Osteoblast (primary cell): ENCODE data around the gene XXYLT1. TPM values are rescaled to one million over a fixed set of nuclear protein-coding genes. Genes with fewer than 3 reads are reported as not detected.

Source experiments
- DNase-seq: peaks from one replicate; pipeline ENCODE4 v3.0.0; 2011; ENCODE audit warnings: low spot score, mixed read lengths; ENCODE audit not compliant: insufficient read length; ENCODE audit errors: missing footprints
- H2AFZ ChIP-seq: 2 replicates; pipeline ENCODE4 v1.6.0; 2011; ENCODE audit warnings: mild to moderate bottlenecking, low read length
- H3K27ac ChIP-seq: 2 replicates; pipeline ENCODE4 v1.5.1; 2011; ENCODE audit warnings: mild to moderate bottlenecking, low read depth, low read length, moderate library complexity
- H3K27me3 ChIP-seq: 2 replicates; pipeline ENCODE4 v1.6.0; 2012; ENCODE audit warnings: mild to moderate bottlenecking, control low read depth, inconsistent platforms, low read length, moderate library complexity; ENCODE audit not compliant: insufficient read depth
- H3K36me3 ChIP-seq: 2 replicates; pipeline ENCODE4 v1.5.1; 2011; ENCODE audit warnings: mild to moderate bottlenecking, low read length, control low read depth, moderate library complexity; ENCODE audit not compliant: insufficient read depth
- H3K4me1 ChIP-seq: 2 replicates; pipeline ENCODE4 v1.5.1; 2011; ENCODE audit warnings: mild to moderate bottlenecking, low read length, control low read depth, moderate library complexity; ENCODE audit not compliant: insufficient read depth
- H3K4me2 ChIP-seq: 2 replicates; pipeline ENCODE4 v1.6.0; 2011; ENCODE audit warnings: mild to moderate bottlenecking, low read length; ENCODE audit not compliant: insufficient read depth
- H3K4me3 ChIP-seq: fragments of 200-600 bp; sonication (generic); 3 replicates; pipeline ENCODE4 v1.5.1; 2012; ENCODE audit warnings: mild to moderate bottlenecking, low read length, inconsistent platforms; ENCODE audit not compliant: insufficient read depth
- H3K79me2 ChIP-seq: 2 replicates; pipeline ENCODE4 v1.6.0; 2012; ENCODE audit warnings: mild to moderate bottlenecking, low read length, control low read depth, inconsistent platforms; ENCODE audit not compliant: insufficient read depth
- H3K9me3 ChIP-seq: 2 replicates; pipeline ENCODE4 v1.5.1; 2011; ENCODE audit warnings: low read depth, low read length, control low read depth
- H4K20me1 ChIP-seq: 2 replicates; pipeline ENCODE4 v1.6.0; 2012; ENCODE audit warnings: mild to moderate bottlenecking, low read length, control low read depth; ENCODE audit not compliant: insufficient read depth
- total RNA-seq: library from RNA; depleted of rRNA; stranded (reverse); fragments of >200 nt; gene quantifications from 2 replicates; pipeline ENCODE4 v1.2.3, GENCODE V29; 2012
- TF ChIP-seq, protein P1 (sequence below): IDR thresholded peaks from 2 replicates; pipeline ENCODE4 v1.5.1; 2011; ENCODE audit warnings: mild to moderate bottlenecking, low read depth, low read length, moderate library complexity; ENCODE audit errors: extremely low read depth

XXYLT1 gene
- total RNA-seq, 1 donor: 28.2 TPM

DNA sequence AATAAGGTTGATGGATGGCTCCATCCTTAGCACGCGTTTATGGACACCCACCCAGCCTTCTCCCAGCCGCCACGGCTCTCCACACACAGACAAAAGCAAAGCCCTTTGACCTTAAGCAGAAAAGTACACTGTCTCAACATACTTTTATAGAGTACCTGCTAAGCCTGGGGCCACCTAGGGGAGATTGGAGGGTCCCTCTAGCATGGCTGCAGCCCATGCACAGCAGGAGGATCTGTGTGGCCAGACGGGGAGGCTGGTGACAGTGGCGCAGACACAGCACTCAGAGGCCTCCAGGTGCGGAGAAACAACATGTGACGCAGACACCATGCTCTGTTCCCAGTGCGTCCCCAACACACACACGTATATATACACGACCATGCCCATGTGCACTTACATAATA lies 174.9 kb downstream of the XXYLT1 start:
- Histone ChIP-seq H3K4me3 (no peak overlapping the region), H3K9me3 (no peaks in the 10 kb centered on the region), H3K27ac (no peak overlapping the region), H2AFZ (no peak overlapping the region), H3K4me2 (no peak overlapping the region), H3K36me3 (no peaks in the 10 kb centered on the region), H4K20me1 (no peaks in the 10 kb centered on the region), H3K27me3 (no peaks in the 10 kb centered on the region), H3K79me2 (no peaks in the 10 kb centered on the region), H3K4me1 (peaks cover 7% of the 10 kb centered on the region)
- TF ChIP-seq, protein P1, sequence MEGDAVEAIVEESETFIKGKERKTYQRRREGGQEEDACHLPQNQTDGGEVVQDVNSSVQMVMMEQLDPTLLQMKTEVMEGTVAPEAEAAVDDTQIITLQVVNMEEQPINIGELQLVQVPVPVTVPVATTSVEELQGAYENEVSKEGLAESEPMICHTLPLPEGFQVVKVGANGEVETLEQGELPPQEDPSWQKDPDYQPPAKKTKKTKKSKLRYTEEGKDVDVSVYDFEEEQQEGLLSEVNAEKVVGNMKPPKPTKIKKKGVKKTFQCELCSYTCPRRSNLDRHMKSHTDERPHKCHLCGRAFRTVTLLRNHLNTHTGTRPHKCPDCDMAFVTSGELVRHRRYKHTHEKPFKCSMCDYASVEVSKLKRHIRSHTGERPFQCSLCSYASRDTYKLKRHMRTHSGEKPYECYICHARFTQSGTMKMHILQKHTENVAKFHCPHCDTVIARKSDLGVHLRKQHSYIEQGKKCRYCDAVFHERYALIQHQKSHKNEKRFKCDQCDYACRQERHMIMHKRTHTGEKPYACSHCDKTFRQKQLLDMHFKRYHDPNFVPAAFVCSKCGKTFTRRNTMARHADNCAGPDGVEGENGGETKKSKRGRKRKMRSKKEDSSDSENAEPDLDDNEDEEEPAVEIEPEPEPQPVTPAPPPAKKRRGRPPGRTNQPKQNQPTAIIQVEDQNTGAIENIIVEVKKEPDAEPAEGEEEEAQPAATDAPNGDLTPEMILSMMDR: no peak
- DNase-seq: no peak

DNA sequence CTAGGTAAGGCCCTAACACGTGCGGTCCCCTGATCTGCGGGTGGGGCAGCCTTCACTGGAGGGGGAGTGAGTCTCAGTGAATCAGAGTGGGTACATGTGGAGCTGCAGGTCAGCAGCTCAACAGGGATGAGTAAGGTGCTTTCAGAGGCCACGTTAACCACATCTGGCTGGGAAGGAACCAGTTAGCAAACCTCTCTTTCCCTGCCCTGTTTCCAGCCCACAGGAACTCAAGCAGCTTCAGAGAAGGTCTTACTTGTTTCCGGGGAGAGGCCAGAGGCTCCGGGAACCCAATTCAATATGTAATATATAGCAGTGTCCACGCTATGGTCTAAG lies 175.3 kb downstream of the XXYLT1 start:
- H3K36me3 ChIP-seq: no peaks in the 10 kb centered on the region
- H3K27me3 ChIP-seq: no peaks in the 10 kb centered on the region
- no peaks in the 10 kb centered on the region for H3K79me2 ChIP-seq
- H3K4me1 ChIP-seq: peaks cover 3% of the 10 kb centered on the region
- H3K27ac ChIP-seq: no peak overlapping the region
- H2AFZ ChIP-seq: no peak overlapping the region
- TF ChIP-seq, protein P1: no peak
- H3K4me2 ChIP-seq: no peak overlapping the region
- no peak overlapping the region for H3K4me3 ChIP-seq
- no peaks in the 10 kb centered on the region for H3K9me3 ChIP-seq
- peak; percentile 68 for DNase-seq
- H4K20me1 ChIP-seq: no peaks in the 10 kb centered on the region

DNA sequence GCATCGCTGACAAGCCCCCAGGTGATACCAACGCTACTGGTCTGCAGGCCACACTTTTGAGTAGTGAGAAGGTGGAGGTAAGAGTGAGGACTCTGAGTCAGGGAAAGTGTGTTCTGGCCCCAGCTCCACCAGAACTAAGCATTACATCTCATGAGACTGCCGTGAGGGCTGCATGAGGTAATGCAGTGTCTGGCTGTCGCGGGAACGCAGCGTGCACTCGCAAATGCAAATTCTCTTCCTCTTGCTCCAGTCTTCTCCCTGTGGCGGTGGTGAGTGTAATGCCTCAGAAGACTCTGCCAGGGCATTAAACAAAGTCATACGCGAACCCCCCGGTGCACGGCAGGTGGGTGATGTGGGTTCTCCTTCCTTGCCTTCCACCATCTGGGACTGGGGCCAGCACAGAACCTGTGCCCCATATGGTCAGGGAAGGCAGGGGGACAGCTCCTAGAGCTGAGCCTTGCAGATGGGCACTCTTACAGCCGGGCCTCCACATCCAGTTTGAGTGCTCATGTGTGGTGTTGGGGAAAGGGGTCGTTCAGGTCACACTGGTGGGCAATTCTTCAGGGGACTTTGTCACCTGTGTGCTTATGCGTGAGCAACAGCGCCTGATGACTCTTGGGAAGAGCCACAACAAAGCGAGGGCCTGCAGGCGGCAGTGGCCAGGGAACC lies 175.8 kb downstream of the XXYLT1 start:
- H3K27me3 ChIP-seq: no peaks in the 10 kb centered on the region
- DNase-seq: peak; percentile 42
- H2AFZ ChIP-seq: no peak overlapping the region
- no peak overlapping the region for H3K27ac ChIP-seq
- no peak overlapping the region for H3K4me2 ChIP-seq
- no peak overlapping the region for H3K4me3 ChIP-seq
- no peaks in the 10 kb centered on the region for H3K79me2 ChIP-seq
- TF ChIP-seq, protein P1: no peak
- no peaks in the 10 kb centered on the region for H3K9me3 ChIP-seq
- H3K36me3 ChIP-seq: no peaks in the 10 kb centered on the region
- H3K4me1 ChIP-seq: no peaks in the 10 kb centered on the region
- no peaks in the 10 kb centered on the region for H4K20me1 ChIP-seq

DNA sequence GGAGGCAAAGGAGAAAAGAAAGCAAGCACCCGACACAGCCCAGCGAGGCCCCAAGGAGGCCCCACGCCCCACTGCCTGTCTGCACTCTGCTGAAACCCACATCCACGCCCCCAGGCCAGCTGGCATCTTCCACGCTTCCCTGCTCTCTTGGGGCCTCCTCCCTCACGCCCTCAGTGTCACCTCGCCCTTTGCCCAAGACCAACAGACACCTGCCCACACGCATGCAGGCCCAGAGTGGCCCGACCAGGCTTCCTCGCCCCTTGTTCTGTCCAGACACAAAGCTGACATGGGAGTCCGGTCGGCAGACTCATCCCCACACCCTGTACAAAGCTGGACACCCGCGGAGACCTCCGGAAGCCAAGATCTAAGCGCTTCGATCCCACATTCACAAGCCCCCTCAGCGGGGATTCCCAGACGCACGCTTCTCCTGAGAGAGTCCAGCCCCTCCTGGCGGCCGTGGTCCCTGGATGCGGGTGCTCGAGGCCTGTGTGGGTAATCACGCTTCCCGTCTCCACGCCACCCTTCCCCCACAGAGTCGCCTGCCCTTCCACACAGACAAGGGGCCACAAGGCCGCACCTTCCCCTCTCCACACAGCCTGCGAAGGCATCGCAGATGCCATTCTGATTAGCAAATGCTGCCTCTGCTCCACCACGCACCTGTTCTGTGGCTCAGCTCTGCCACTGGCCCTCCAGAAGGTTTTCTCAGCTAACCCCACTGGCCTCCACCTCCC lies 176.6 kb downstream of the XXYLT1 start:
- Histone ChIP-seq H3K4me2 (no peak overlapping the region), H3K4me3 (no peak overlapping the region), H3K27ac (no peak overlapping the region), H3K27me3 (no peaks in the 10 kb centered on the region), H3K36me3 (no peaks in the 10 kb centered on the region), H3K9me3 (no peaks in the 10 kb centered on the region), H4K20me1 (no peaks in the 10 kb centered on the region), H3K79me2 (no peaks in the 10 kb centered on the region), H2AFZ (no peak overlapping the region), H3K4me1 (no peaks in the 10 kb centered on the region)
- TF ChIP-seq, protein P1: no peak
- peak; percentile 26 for DNase-seq
